SK-N-SH treated with all-trans-retinoic acid at 6 μM for 48 hours (cell line): Measurements from ENCODE around the gene GATAD1.

Experiments
- CREB5 ChIP-seq: fragments of 250-450 bp; sonication (Bioruptor Pico); IDR thresholded peaks from 2 replicates; pipeline ENCODE4 v1.5.1; 2020; ENCODE audit warnings: low read depth, mild to moderate bottlenecking, moderate library complexity
- CSRNP3 ChIP-seq: fragments of 250-450 bp; sonication (Bioruptor Pico); IDR thresholded peaks from 2 replicates; pipeline ENCODE4 v1.5.1; 2021; ENCODE audit warnings: mild to moderate bottlenecking, moderate library complexity
- PATZ1 ChIP-seq: fragments of 250-450 bp; sonication (Bioruptor Pico); IDR thresholded peaks from 2 replicates; pipeline ENCODE4 v1.8.0; 2020; ENCODE audit warnings: mild to moderate bottlenecking, moderate library complexity, borderline replicate concordance
- PPARA ChIP-seq: fragments of 250-450 bp; sonication (Bioruptor Pico); IDR thresholded peaks from 2 replicates; pipeline ENCODE4 v1.5.0; 2020; ENCODE audit warnings: mild to moderate bottlenecking, borderline replicate concordance
- SNAI2 ChIP-seq: fragments of 250-450 bp; sonication (Bioruptor Pico); IDR thresholded peaks from 2 replicates; pipeline ENCODE4 v1.5.0; 2020; ENCODE audit warnings: mild to moderate bottlenecking, moderate library complexity
- TSHZ2 ChIP-seq: fragments of 250-450 bp; sonication (Bioruptor Pico); IDR thresholded peaks from 2 replicates; pipeline ENCODE4 v1.5.0; 2020; ENCODE audit warnings: mild to moderate bottlenecking, moderate library complexity
- ZFP30 ChIP-seq: fragments of 450-650 bp; formaldehyde crosslinking; IDR thresholded peaks from 2 replicates; pipeline ENCODE4 v1.5.0; 2022; ENCODE audit warnings: mild to moderate bottlenecking, moderate library complexity

GRCh38 chr7:92446869-92447344 is 375 bp upstream of the GATAD1 start:
- TF ChIP-seq TSHZ2 (CRISPR knock-in tag) (no peak), ZFP30 (CRISPR knock-in tag) (no peak), PATZ1 (no peak), SNAI2 (CRISPR knock-in tag) (no peak), PPARA (no peak), CSRNP3 (CRISPR knock-in tag) (no peak), CREB5 (no peak)
